ENCODE results near the gene TMEM208. TPM values are rescaled to one million over a fixed set of nuclear protein-coding genes. Genes with fewer than 3 reads are reported as not detected.

TMEM208 gene
- total RNA-seq, 1 experiment from 2014 or later = 19.5 TPM

GRCh38 chr16:67208154-67208896, 18.6 kb upstream of the TMEM208 start:
- Histone ChIP-seq H3K27ac (ENCODE audit: low read length) (no peak overlapping the region), H3K4me3 (ENCODE audit: low read length) (no peak overlapping the region), H3K4me2 (ENCODE audit: low read depth, low read length, poor library complexity, severe bottlenecking) (no peak overlapping the region), H3K9me2 (replicated peaks; ENCODE audit: insufficient read depth, low read length) (no peaks in the 10 kb centered on the region), H3K4me1 (ENCODE audit: low read length) (no peaks in the 10 kb centered on the region), H3K9me3 (ENCODE audit: low read length) (no peaks in the 10 kb centered on the region), H3K36me3 (ENCODE audit: insufficient read depth, low read length) (no peaks in the 10 kb centered on the region), H4K20me1 (ENCODE audit: insufficient read depth, low read depth, low read length) (peaks cover 4% of the 10 kb centered on the region; the same call in 1 of the 2 replicates), H3K9ac (ENCODE audit: low read length) (no peak overlapping the region), H3K79me2 (ENCODE audit: low read length) (no peaks in the 10 kb centered on the region), H2AFZ (ENCODE audit: low read length) (no peak overlapping the region), H3K27me3 (ENCODE audit: low read length) (no peaks in the 10 kb centered on the region)
- no peak for DNase-seq

GRCh38 chr16:67209565-67209964, 17.4 kb upstream of the TMEM208 start:
- H3K4me3 ChIP-seq (ENCODE audit: low read length) = no peak overlapping the region
- H3K9me3 ChIP-seq (ENCODE audit: low read length) = no peaks in the 10 kb centered on the region
- no peak overlapping the region for H3K9ac ChIP-seq (ENCODE audit: low read length)
- no peaks in the 10 kb centered on the region for H3K4me1 ChIP-seq (ENCODE audit: low read length)
- no peaks in the 10 kb centered on the region for H3K36me3 ChIP-seq (ENCODE audit: insufficient read depth, low read length)
- no peak overlapping the region for H3K4me2 ChIP-seq (ENCODE audit: low read depth, low read length, poor library complexity, severe bottlenecking)
- DNase-seq = no peak
- H3K9me2 ChIP-seq (replicated peaks; ENCODE audit: insufficient read depth, low read length) = no peaks in the 10 kb centered on the region
- no peak overlapping the region for H2AFZ ChIP-seq (ENCODE audit: low read length)
- H4K20me1 ChIP-seq (ENCODE audit: insufficient read depth, low read depth, low read length) = peaks cover 4% of the 10 kb centered on the region; the same call in 1 of the 2 replicates
- H3K27ac ChIP-seq (ENCODE audit: low read length) = no peak overlapping the region
- H3K79me2 ChIP-seq (ENCODE audit: low read length) = no peaks in the 10 kb centered on the region
- no peaks in the 10 kb centered on the region for H3K27me3 ChIP-seq (ENCODE audit: low read length)

GRCh38 chr16:67210069-67210937, 16.6 kb upstream of the TMEM208 start:
- no peak overlapping the region for H3K4me2 ChIP-seq (ENCODE audit: low read depth, low read length, poor library complexity, severe bottlenecking)
- H3K27ac ChIP-seq (ENCODE audit: low read length) = no peak overlapping the region
- H2AFZ ChIP-seq (ENCODE audit: low read length) = no peak overlapping the region
- no peak overlapping the region for H3K9ac ChIP-seq (ENCODE audit: low read length)
- H3K9me2 ChIP-seq (replicated peaks; ENCODE audit: insufficient read depth, low read length) = no peaks in the 10 kb centered on the region
- peaks cover 4% of the 10 kb centered on the region; the same call in 1 of the 2 replicates for H4K20me1 ChIP-seq (ENCODE audit: insufficient read depth, low read depth, low read length)
- H3K27me3 ChIP-seq (ENCODE audit: low read length) = no peaks in the 10 kb centered on the region
- no peaks in the 10 kb centered on the region for H3K9me3 ChIP-seq (ENCODE audit: low read length)
- no peak for DNase-seq
- H3K4me3 ChIP-seq (ENCODE audit: low read length) = no peak overlapping the region
- H3K4me1 ChIP-seq (ENCODE audit: low read length) = no peaks in the 10 kb centered on the region
- H3K79me2 ChIP-seq (ENCODE audit: low read length) = no peaks in the 10 kb centered on the region
- no peaks in the 10 kb centered on the region for H3K36me3 ChIP-seq (ENCODE audit: insufficient read depth, low read length)

GRCh38 chr16:67211674-67212073, 15.3 kb upstream of the TMEM208 start:
- Histone ChIP-seq H2AFZ (ENCODE audit: low read length) (no peak overlapping the region), H3K27ac (ENCODE audit: low read length) (no peak overlapping the region), H3K4me2 (ENCODE audit: low read depth, low read length, poor library complexity, severe bottlenecking) (no peak overlapping the region), H3K9me2 (replicated peaks; ENCODE audit: insufficient read depth, low read length) (no peaks in the 10 kb centered on the region), H3K4me1 (ENCODE audit: low read length) (no peaks in the 10 kb centered on the region), H3K27me3 (ENCODE audit: low read length) (no peaks in the 10 kb centered on the region), H3K4me3 (ENCODE audit: low read length) (no peak overlapping the region), H3K9ac (ENCODE audit: low read length) (no peak overlapping the region), H3K9me3 (ENCODE audit: low read length) (no peaks in the 10 kb centered on the region), H3K79me2 (ENCODE audit: low read length) (no peaks in the 10 kb centered on the region), H4K20me1 (ENCODE audit: insufficient read depth, low read depth, low read length) (peaks cover 4% of the 10 kb centered on the region; the same call in 1 of the 2 replicates), H3K36me3 (ENCODE audit: insufficient read depth, low read length) (no peaks in the 10 kb centered on the region)
- DNase-seq = no peak

- no peak overlapping the region for H2AFZ ChIP-seq (ENCODE audit: low read length)
- no peaks in the 10 kb centered on the region for H3K9me2 ChIP-seq (replicated peaks; ENCODE audit: insufficient read depth, low read length)
- H4K20me1 ChIP-seq (ENCODE audit: insufficient read depth, low read depth, low read length) = peaks cover 4% of the 10 kb centered on the region; the same call in 1 of the 2 replicates
- no peaks in the 10 kb centered on the region for H3K27me3 ChIP-seq (ENCODE audit: low read length)
- no peaks in the 10 kb centered on the region for H3K4me1 ChIP-seq (ENCODE audit: low read length)
- H3K79me2 ChIP-seq (ENCODE audit: low read length) = no peaks in the 10 kb centered on the region
- no peaks in the 10 kb centered on the region for H3K36me3 ChIP-seq (ENCODE audit: insufficient read depth, low read length)
- no peak for DNase-seq
- no peak overlapping the region for H3K4me2 ChIP-seq (ENCODE audit: low read depth, low read length, poor library complexity, severe bottlenecking)
- H3K9me3 ChIP-seq (ENCODE audit: low read length) = no peaks in the 10 kb centered on the region
- H3K9ac ChIP-seq (ENCODE audit: low read length) = no peak overlapping the region
- no peak overlapping the region for H3K4me3 ChIP-seq (ENCODE audit: low read length)
- H3K27ac ChIP-seq (ENCODE audit: low read length) = no peak overlapping the region
These were observed 14.2 kb upstream of the TMEM208 start for GRCh38 chr16:67212766-67213165.

GRCh38 chr16:67213197-67214019, 13.5 kb upstream of the TMEM208 start:
- no peak for DNase-seq
- Histone ChIP-seq H3K27me3 (ENCODE audit: low read length) (no peaks in the 10 kb centered on the region), H3K9ac (ENCODE audit: low read length) (no peak overlapping the region), H3K4me1 (ENCODE audit: low read length) (no peaks in the 10 kb centered on the region), H4K20me1 (ENCODE audit: insufficient read depth, low read depth, low read length) (peaks cover 4% of the 10 kb centered on the region; the same call in 1 of the 2 replicates), H3K27ac (ENCODE audit: low read length) (no peak overlapping the region), H3K36me3 (ENCODE audit: insufficient read depth, low read length) (no peaks in the 10 kb centered on the region), H2AFZ (ENCODE audit: low read length) (no peak overlapping the region), H3K9me2 (replicated peaks; ENCODE audit: insufficient read depth, low read length) (no peaks in the 10 kb centered on the region), H3K4me2 (ENCODE audit: low read depth, low read length, poor library complexity, severe bottlenecking) (no peak overlapping the region), H3K79me2 (ENCODE audit: low read length) (no peaks in the 10 kb centered on the region), H3K4me3 (ENCODE audit: low read length) (no peak overlapping the region), H3K9me3 (ENCODE audit: low read length) (no peaks in the 10 kb centered on the region)

GRCh38 chr16:67215706-67216105, 11.2 kb upstream of the TMEM208 start:
- H3K27ac ChIP-seq (ENCODE audit: low read length) = no peak overlapping the region
- no peaks in the 10 kb centered on the region for H3K4me1 ChIP-seq (ENCODE audit: low read length)
- no peak overlapping the region for H3K4me3 ChIP-seq (ENCODE audit: low read length)
- H4K20me1 ChIP-seq (ENCODE audit: insufficient read depth, low read depth, low read length) = no peaks in the 10 kb centered on the region
- H2AFZ ChIP-seq (ENCODE audit: low read length) = no peak overlapping the region
- no peaks in the 10 kb centered on the region for H3K9me2 ChIP-seq (replicated peaks; ENCODE audit: insufficient read depth, low read length)
- DNase-seq = no peak
- no peak overlapping the region for H3K9ac ChIP-seq (ENCODE audit: low read length)
- H3K4me2 ChIP-seq (ENCODE audit: low read depth, low read length, poor library complexity, severe bottlenecking) = no peak overlapping the region
- no peaks in the 10 kb centered on the region for H3K79me2 ChIP-seq (ENCODE audit: low read length)
- no peaks in the 10 kb centered on the region for H3K9me3 ChIP-seq (ENCODE audit: low read length)
- no peaks in the 10 kb centered on the region for H3K36me3 ChIP-seq (ENCODE audit: insufficient read depth, low read length)
- H3K27me3 ChIP-seq (ENCODE audit: low read length) = no peaks in the 10 kb centered on the region
